SK-N-SH treated with all-trans-retinoic acid at 6 μM for 48 hours (cell line): ENCODE measurements around the gene NSD2.

Experiments
- ATAC-seq: fragments of 200-7000 bp; cut with Tn5 transposase; 3 replicates; pipeline ENCODE4 v1.9.1; 2020; ENCODE audit warnings: mild to moderate bottlenecking, moderate library complexity
- ARNTL ChIP-seq: fragments of 450-650 bp; formaldehyde crosslinking; IDR thresholded peaks from 2 replicates; pipeline ENCODE4 v1.5.0; 2020; ENCODE audit warnings: low read depth, mild to moderate bottlenecking, moderate library complexity, borderline replicate concordance
- CREB5 ChIP-seq: fragments of 250-450 bp; sonication (Bioruptor Pico); IDR thresholded peaks from 2 replicates; pipeline ENCODE4 v1.5.1; 2020; ENCODE audit warnings: low read depth, mild to moderate bottlenecking, moderate library complexity
- CSRNP3 ChIP-seq: fragments of 250-450 bp; sonication (Bioruptor Pico); IDR thresholded peaks from 2 replicates; pipeline ENCODE4 v1.5.1; 2021; ENCODE audit warnings: mild to moderate bottlenecking, moderate library complexity
- GLIS3 ChIP-seq: fragments of 250-450 bp; sonication (Bioruptor Pico); IDR thresholded peaks from 2 replicates; pipeline ENCODE4 v1.5.0; 2020; ENCODE audit warnings: mild to moderate bottlenecking, moderate library complexity
- ISL1 ChIP-seq: fragments of 250-450 bp; sonication (Bioruptor Pico); IDR thresholded peaks from 2 replicates; pipeline ENCODE4 v2.1.2; 2022; ENCODE audit warnings: mild to moderate bottlenecking, moderate library complexity
- OSR1 ChIP-seq: fragments of 250-450 bp; sonication (Bioruptor Pico); IDR thresholded peaks from 2 replicates; pipeline ENCODE4 v1.8.0; 2022; ENCODE audit warnings: moderate library complexity, mild to moderate bottlenecking, inconsistent platforms
- PATZ1 ChIP-seq: fragments of 250-450 bp; sonication (Bioruptor Pico); IDR thresholded peaks from 2 replicates; pipeline ENCODE4 v1.8.0; 2020; ENCODE audit warnings: mild to moderate bottlenecking, moderate library complexity, borderline replicate concordance
- POU6F1 ChIP-seq: fragments of 250-450 bp; sonication (Bioruptor Pico); IDR thresholded peaks from 2 replicates; pipeline ENCODE4 v1.8.0; 2021; ENCODE audit warnings: low read depth, mild to moderate bottlenecking, moderate library complexity, borderline replicate concordance
- RARB ChIP-seq: fragments of 250-450 bp; sonication (Bioruptor Pico); IDR thresholded peaks from 2 replicates; pipeline ENCODE4 v1.8.0; 2021; ENCODE audit warnings: mild to moderate bottlenecking, moderate library complexity
- SNAI2 ChIP-seq: fragments of 250-450 bp; sonication (Bioruptor Pico); IDR thresholded peaks from 2 replicates; pipeline ENCODE4 v1.5.0; 2020; ENCODE audit warnings: mild to moderate bottlenecking, moderate library complexity
- TCF4 ChIP-seq: fragments of 250-450 bp; sonication (Bioruptor Pico); IDR thresholded peaks from 2 replicates; pipeline ENCODE4 v1.8.0; 2021; ENCODE audit warnings: mild to moderate bottlenecking, moderate library complexity, borderline replicate concordance
- TSHZ2 ChIP-seq: fragments of 250-450 bp; sonication (Bioruptor Pico); IDR thresholded peaks from 2 replicates; pipeline ENCODE4 v1.5.0; 2020; ENCODE audit warnings: mild to moderate bottlenecking, moderate library complexity
- ZFP3 ChIP-seq: fragments of 250-450 bp; sonication (Bioruptor Pico); IDR thresholded peaks from 2 replicates; pipeline ENCODE4 v1.5.0; 2020; ENCODE audit warnings: mild to moderate bottlenecking, moderate library complexity
- ZFP30 ChIP-seq: fragments of 450-650 bp; formaldehyde crosslinking; IDR thresholded peaks from 2 replicates; pipeline ENCODE4 v1.5.0; 2022; ENCODE audit warnings: mild to moderate bottlenecking, moderate library complexity
- ZNF565 ChIP-seq: fragments of 450-650 bp; formaldehyde crosslinking; conservative IDR thresholded peaks from 2 replicates; pipeline ENCODE4 v1.5.0; 2020; ENCODE audit warnings: low read depth, mild to moderate bottlenecking, moderate library complexity
- ZNF70 ChIP-seq: fragments of 450-650 bp; formaldehyde crosslinking; IDR thresholded peaks from 2 replicates; pipeline ENCODE4 v1.5.0; 2020; ENCODE audit warnings: mild to moderate bottlenecking, moderate library complexity

The NSD2 gene

GRCh38 chr4:1964443-1964842 is 93.2 kb downstream of the NSD2 start:
- no peak for ATAC-seq
- TF ChIP-seq PATZ1 (CRISPR knock-in tag) (no peak), CSRNP3 (CRISPR knock-in tag) (no peak), CREB5 (CRISPR knock-in tag) (no peak), ZNF565 (CRISPR knock-in tag) (no peak)

- no peak for TF ChIP-seq TCF4 (CRISPR knock-in tag)
- TF ChIP-seq RARB (CRISPR knock-in tag) = no peak
- TF ChIP-seq POU6F1 = no peak
- no peak for TF ChIP-seq ARNTL (CRISPR knock-in tag)
- no peak for TF ChIP-seq TSHZ2
- no peak for TF ChIP-seq ZFP30 (CRISPR knock-in tag)
- TF ChIP-seq ZFP3 (CRISPR knock-in tag) = no peak
- no peak for TF ChIP-seq GLIS3 (CRISPR knock-in tag)
- TF ChIP-seq SNAI2 (CRISPR knock-in tag) = no peak
- TF ChIP-seq, all 23 proteins: peak for 0
- ATAC-seq = no peak
Measured at GRCh38 chr4:1964971-1965370, 93.8 kb downstream of the NSD2 start.

- TF ChIP-seq GLIS3 (CRISPR knock-in tag) (no peak), OSR1 (CRISPR knock-in tag) (no peak), TSHZ2 (peak; percentile 61; the same call in 1 of the 2 replicates), CSRNP3 (CRISPR knock-in tag) (no peak), RARB (CRISPR knock-in tag) (no peak), TCF4 (CRISPR knock-in tag) (peak; percentile 83; the same call in 1 of the 2 replicates), ISL1 (CRISPR knock-in tag) (0 out of 2 replicates have a peak, but pooled peaks have one; percentile 11), ZNF70 (no peak), ZNF565 (CRISPR knock-in tag) (no peak)
- ATAC-seq = peak; percentile 69
Measured at GRCh38 chr4:1967512-1968149, 96.4 kb downstream of the NSD2 start.
